ENCODE data around the gene NRG2.

NRG2 gene

DNA sequence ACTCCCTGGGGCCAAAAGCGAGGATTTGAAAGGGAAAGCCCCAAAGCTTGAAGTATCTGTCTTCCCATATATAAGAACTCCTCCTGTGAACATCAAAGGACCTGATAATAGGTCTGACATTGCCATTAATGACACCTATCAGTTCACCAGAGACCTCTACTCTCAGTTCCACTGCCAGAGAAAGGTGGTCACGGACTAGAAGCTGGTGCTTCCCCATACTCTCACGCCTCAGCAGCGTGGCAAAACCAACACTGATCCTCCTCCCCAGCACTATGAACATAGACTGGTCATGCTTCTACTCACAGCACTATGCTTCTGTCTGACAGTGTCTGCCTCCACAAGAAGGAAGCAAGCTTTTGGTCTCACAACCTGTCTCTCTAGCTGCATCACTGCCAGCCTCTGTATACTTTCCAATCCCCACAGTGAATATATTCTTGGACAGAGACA, 37.9 kb downstream of the NRG2 start:
- no peak for DNase-seq

GRCh38 chr5:140004174-140004573, 38.9 kb downstream of the NRG2 start:
- no peak for DNase-seq

GRCh38 chr5:140003519-140003918, 39.6 kb downstream of the NRG2 start:
- no peak for DNase-seq

DNA sequence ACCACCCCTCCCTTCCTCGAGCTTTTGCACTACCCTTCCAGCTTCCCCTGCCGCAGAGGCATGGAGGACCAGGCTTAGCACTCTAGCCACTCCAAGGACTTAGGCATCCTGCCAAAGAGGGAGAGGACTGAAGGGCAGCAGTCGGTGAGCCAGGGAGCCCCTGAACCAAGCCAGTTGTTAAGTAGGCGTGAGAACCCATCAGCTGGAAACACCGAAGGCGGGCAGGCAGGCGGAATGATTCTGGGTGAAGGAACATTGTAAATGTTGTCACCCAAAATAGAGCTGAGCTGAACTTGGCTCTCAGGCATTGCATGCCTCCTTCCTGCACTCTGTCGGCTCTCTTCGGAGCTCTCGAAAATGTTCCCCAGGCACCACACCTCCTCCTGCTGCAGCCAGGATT, 42.8 kb downstream of the NRG2 start:
- DNase-seq = no peak

DNA sequence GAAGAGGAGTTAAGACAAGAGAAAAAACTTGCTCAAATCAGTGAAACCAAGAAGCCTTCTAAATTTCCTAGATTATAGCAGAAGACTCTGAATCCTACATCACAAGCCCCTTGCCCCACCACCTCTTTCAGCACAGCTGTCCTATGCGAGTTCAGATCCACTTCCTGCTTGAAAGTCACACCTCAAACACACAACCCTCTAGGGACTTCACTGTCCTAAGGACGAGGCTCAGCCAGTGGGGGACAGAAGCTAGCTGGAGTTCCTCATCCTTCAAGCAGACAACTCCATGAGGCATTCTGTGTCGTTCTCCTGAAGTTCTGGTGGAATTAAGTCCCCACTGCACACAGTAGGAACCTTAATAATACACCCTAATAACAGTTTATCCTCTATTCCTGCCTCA, 44.3 kb downstream of the NRG2 start:
- no peak for DNase-seq

DNA sequence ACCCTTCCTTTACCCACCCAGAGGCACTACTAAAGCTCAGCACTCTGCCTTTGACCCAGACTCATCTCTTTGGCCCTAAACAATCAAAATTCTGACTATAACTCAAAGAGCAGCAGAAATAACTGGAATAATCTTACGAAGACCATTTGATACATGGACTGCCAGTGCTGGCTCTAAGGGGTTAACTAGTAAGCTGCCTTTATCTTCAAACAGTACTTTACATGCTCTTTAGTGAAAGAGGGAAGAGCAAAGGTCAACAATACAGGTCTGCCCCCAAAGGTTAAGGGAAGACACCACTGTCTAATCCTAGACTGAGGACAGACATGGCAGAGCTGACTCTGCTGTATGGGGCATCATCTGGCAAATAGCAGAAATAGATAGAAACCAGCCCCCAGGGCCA, 45.8 kb downstream of the NRG2 start:
- DNase-seq = no peak

DNA sequence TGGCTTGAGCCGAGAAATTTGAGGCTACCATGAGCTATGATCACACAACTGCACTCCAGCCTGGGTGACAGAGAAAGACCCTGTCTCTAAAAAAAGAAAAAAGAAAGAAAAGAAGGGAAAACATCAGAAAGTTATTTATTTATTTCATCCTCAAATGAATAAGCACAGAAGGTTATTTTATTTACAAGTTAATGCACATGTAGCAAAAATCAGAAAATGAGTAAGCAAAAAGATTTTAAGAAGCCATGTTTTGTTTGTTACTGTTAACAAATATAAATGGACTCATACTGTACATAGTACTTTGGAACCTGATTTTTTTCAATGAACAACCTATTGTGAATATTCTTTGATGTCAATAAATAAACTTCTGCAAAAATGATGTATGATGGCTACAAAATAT, 47.2 kb downstream of the NRG2 start:
- no peak for DNase-seq

GRCh38 chr5:139994234-139994633, 48.9 kb downstream of the NRG2 start:
- no peak for DNase-seq

GRCh38 chr5:139985733-139986132, 57.4 kb downstream of the NRG2 start:
- DNase-seq = no peak

DNA sequence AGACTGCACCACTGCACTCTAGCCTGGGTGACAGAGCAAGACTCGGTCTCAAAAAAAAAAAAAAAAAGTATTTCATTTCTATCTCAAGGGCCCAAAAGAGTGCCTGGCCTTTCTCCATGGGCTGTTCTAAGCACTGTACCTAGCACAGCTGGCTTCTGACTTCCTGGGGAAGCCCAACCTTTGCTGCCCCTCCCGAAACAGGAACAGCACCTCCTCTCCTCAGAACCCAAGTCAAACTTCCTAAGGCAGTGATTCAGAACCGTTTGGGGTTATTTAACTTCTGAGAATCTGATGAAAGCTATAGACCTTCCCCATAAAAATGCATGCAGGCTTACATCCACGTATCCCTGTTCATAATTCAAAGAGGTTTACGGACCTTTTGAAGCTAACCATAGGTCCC, 57.8 kb downstream of the NRG2 start:
- DNase-seq = no peak

GRCh38 chr5:139984816-139985215, 58.3 kb downstream of the NRG2 start:
- DNase-seq = no peak

DNA sequence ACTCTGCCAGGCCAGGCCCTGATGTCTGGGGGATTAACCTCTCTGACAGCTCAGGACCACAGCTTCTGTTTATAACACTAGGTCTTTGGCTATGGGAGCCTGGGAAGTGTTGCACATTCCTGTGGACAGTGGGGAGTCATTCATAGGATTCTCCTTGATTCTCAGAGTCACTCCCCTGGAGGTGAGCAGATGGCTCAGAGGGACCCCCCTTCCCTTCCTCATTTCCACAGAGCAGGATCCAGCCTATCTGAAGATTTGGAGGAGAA, 60.2 kb downstream of the NRG2 start:
- no peak for DNase-seq

DNA sequence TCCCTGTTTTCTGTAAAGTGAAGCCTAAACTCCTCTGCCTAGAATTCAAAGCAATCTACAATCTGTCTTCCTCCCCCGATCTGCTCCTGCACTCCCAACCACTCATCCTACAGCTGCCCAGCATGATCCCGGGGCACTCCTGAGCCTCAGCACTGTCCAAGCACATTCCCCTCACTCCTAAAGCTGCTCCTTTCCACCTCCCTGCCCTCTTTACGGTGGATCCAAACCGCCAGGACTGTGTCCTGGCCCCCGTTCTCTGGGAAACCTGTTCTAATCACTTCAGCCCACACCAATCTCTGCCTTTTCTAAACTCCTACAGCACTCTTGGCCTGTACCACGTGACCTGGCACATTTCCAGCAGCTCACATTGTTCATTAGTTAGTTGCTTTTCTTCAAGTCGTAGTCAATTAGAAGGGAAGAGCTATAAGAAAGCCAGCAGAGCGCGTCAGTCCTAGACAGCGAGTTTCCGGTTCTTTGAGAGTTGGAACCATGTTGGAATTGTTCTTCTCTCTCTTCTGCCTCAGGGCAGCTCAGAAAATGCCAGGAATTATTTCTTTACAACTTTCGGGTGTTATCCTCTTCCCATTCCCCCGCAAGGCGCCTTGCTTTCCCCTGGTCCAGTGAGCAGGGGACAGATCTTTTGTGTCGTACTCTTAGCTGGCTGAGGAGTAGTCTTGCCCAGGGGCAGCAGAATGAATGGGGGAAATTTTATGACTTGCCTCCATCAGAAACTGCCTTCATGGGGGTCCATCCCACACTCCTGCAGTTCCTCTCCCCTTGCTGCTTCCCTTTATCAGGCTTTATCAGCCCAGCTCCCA, 60.7 kb downstream of the NRG2 start:
- DNase-seq = no peak

- no peak for DNase-seq
These were observed 62.3 kb downstream of the NRG2 start for GRCh38 chr5:139980765-139981164.

DNA sequence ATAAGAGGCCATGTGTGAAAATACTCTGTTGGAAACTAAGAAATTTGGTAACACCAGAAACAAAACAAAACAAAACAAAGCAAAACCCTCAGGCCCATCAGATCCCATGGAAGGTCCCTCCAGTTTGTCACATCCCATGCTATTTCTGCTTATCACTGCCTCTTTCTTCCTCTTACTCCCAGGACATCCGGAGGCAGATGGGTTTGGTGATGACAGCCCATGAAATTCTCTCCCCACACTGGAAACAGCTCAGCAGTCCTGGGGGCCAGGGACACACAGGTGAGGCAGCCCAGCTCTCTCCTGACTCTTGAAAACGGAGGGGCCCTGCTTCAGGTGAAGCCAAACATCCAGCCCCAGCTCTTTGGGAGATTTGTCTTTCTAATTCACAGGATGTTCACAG, 63.2 kb downstream of the NRG2 start:
- DNase-seq = no peak

DNA sequence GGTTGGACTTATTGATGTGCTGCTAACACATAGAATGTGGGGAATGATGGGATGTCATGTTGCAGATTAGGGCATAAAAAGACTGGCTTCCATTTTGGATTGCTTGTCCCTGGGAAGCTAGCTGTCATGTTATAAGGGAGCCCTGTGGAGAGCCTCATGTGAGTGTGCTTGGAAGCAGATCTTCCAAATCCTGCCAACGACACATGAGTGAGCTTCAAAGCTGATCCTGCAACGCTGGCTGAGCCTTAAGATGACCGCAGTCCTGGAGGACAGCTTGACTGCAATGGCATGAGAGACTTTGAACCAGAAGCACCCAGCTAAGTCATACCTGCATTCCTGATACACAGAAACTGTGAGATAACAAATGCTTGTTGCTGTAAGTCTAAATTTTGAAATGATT, 63.6 kb downstream of the NRG2 start:
- no peak for DNase-seq

DNA sequence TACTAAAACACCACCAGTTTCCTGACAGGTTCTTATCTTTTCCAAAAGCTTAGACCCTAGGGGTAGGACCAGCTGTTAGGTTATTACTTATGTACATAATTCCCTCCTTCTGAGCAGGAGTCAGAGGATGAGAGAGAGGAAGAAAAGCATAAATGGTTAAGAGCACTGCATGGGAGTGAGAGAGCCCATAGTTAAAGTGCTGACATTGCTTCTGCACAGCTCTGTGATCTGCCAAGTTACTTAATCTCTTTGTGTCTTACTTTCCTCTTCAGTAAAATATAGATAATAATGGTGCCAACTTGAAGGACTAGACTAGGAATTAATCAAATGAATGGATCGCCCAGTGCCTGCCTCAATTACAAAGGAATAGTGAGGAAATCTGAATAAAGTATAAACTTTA, 66.4 kb downstream of the NRG2 start:
- DNase-seq = no peak

- no peak for DNase-seq
These were observed 67.2 kb downstream of the NRG2 start for GRCh38 chr5:139975942-139976341.

- no peak for DNase-seq
These were observed 67.8 kb downstream of the NRG2 start for GRCh38 chr5:139975306-139975705.

DNA sequence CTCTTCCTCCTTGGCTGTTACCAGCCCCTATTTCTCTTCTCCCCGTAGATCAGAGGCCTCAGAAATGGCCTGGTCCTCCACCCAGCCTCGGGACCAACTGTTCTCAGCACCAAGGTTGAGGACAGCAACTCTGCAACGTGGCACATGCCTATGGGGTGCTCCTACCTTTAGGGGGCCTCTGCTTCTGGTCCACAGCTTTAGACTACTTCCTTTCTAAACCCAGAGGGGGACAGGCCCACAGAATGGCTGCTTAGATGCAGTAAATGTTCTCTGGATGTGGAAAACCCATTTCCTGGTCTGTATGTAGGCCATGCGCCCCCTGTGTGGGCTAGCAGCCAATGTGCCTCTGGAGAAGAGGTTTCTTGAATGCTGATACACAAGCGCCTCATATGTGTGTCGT, 68.4 kb downstream of the NRG2 start:
- DNase-seq = no peak

DNA sequence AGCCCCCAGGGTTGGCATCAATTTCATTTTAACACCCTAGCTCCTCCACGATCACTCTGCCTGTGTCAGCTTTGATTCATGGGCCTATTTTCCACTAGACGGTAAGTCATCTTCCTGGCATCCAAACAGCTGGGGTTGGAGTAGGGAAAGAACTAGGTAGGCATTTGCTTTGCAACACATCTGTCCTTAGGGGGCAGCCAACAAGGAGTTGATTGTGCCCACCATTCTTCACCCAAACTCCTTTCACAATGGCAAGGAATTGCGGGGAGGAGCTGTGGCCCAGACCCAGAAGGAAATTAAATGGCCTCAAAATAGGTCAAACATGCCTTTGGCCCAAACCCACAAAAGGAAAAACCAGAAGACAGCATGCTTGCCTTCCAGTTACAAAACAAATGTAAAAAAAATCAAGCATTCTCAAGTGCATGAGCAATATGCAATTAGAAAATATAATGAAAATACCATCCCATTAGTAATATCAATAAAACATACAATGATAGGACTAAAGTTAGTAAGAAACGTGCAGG, 71.8 kb downstream of the NRG2 start:
- DNase-seq = no peak

GRCh38 chr5:139969318-139969717, 73.8 kb downstream of the NRG2 start:
- DNase-seq = no peak

DNA sequence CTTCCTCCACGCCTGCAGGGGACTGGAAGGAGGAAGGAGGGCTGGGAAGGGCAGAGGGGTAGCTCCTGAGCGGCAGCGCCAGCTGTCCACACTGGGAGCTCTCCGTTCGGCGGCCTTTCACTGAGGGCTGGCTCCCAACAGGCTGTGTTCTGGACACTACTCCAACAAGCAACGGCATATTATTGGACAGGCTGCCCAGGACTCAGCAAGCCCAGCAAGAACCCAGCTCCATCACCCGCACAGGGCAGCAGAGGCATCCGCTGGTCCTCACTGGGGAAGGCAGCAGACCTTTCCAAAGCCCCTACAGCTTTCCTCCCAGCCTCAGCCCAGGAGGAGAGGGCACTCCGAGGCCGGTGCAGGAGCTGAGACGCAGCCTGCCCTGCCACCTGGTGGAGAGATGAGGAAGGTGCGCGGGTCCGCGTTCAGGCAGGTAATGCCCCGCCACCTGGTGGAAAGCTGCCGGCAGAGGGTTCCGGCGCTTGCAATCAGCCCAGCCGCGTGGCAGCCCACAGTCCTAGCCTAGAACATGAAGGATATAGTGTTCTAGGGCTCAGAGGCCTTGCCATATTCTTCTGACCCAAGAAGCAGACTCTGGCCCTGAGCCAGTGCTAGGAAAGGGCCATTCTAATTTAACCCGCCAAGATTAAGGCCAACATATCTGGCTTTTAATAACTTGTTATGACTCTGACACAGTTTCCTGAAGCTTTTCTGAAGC, 74.4 kb downstream of the NRG2 start:
- peak; percentile 84 to 85 for DNase-seq

- DNase-seq = no peak
These were observed 75.7 kb downstream of the NRG2 start for GRCh38 chr5:139967353-139967752.

GRCh38 chr5:139966856-139967255, 76.2 kb downstream of the NRG2 start:
- no peak for DNase-seq

Measured in activated CD4-positive, alpha-beta T cell treated with anti-CD3 and anti-CD28 coated beads, Interleukin-2, amount 50 U/mL, for 4 hours (primary cell).